ENCODE results near the gene TNFRSF4.

TNFRSF4 gene

GRCh38 chr1:1165485-1165884, 48.5 kb downstream of the TNFRSF4 start:
- H3K9ac ChIP-seq (ENCODE audit: low read depth, low read length, poor library complexity, severe bottlenecking), result no peak overlapping the region
- no peak overlapping the region for H3K4me3 ChIP-seq (ENCODE audit: low read length, poor library complexity, severe bottlenecking)

DNA sequence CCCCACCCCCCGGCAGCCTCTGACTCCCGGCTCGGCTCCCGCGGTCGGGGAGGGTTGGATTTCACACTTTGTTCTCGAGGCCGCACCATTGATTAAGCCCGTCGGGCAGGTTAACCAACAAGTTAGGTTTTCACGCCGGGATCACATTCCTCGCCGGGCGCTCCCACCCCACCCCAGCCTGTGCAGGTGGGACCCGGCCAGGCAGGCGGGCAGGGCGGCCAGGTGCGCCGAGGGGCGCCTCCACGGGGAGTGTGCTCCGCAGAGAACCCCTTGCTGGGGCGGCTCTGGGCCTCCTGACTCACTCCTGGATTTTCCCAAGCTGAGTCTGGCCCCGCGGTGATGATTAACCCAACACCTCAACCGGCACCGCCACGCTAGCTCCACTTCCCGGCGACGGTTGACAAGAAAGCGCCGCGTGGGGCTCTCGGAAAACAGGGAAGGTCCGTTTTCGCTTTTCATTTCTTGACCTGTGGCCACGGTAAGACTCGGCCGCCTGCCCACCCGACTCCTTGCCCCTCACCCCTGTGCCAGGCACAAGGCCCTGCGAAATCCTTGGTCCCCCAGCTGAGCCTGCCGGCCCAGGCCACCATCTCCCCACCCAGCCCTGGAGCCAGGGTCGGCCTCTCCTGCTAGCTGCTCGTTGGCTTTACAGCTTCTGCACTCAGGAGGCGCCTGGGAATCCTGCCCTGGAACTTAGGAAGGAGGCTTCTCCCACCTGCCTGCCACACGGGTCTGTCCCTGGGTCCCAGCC, 49.1 kb downstream of the TNFRSF4 start:
- peaks cover 4% of the 10 kb centered on the region for H3K4me1 ChIP-seq (ENCODE audit: insufficient read depth, low read length, poor library complexity, severe bottlenecking)
- no peak overlapping the region for H2AFZ ChIP-seq (ENCODE audit: low read length)
- no peak overlapping the region for H3K9ac ChIP-seq (ENCODE audit: low read depth, low read length, poor library complexity, severe bottlenecking)

More at GRCh38 chr1:1165485-1165884, 48.5 kb downstream of the TNFRSF4 start:
- H3K9me3 ChIP-seq (ENCODE audit: insufficient read depth, low read depth, low read length), result no peaks in the 10 kb centered on the region
- H2AFZ ChIP-seq (ENCODE audit: low read length), result no peak overlapping the region
- H3K9me2 ChIP-seq (replicated peaks; ENCODE audit: low read depth, low read length), result no peaks in the 10 kb centered on the region
- no peaks in the 10 kb centered on the region for H4K20me1 ChIP-seq (ENCODE audit: insufficient read depth, low read length, poor library complexity, severe bottlenecking)
- H3K4me1 ChIP-seq (ENCODE audit: insufficient read depth, low read length, poor library complexity, severe bottlenecking), result peaks cover 4% of the 10 kb centered on the region
- H3F3A ChIP-seq (ENCODE audit: low read depth), result no peaks in the 10 kb centered on the region
- no peak overlapping the region for H3K4me2 ChIP-seq (ENCODE audit: low read depth, low read length, poor library complexity, severe bottlenecking)
- H3K79me2 ChIP-seq (ENCODE audit: insufficient read depth, low read length), result no peaks in the 10 kb centered on the region
- no peaks in the 10 kb centered on the region for H3K36me3 ChIP-seq (ENCODE audit: insufficient read depth, low read length)
- TF ChIP-seq EZH2phosphoT487 (IDR thresholded peaks at IDR 0.05; ENCODE audit: borderline replicate concordance), result no peak
- TF ChIP-seq CTCF (conservative IDR thresholded peaks at IDR 0.05; ENCODE audit: low read length), result no peak
- no peaks in the 10 kb centered on the region for H3K27me3 ChIP-seq (ENCODE audit: insufficient read depth, low read length, poor library complexity, severe bottlenecking)

DNA sequence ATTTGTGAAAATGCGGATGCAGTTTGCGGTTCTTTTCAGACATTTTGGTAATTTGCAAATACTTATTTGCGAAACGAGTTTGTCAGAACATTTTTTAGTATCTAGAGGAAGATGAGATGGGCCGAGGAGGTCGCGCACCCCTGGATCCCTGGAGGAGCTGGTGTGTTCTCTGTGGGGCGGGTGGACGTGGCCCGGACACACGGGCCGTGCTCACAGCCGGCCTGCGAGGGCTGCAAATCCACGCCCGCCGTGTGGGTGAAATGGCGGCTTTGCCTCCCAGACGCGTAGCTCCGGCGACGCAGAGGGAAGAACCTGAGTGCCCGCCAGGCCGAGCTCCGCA, 49.6 kb downstream of the TNFRSF4 start:
- no peaks in the 10 kb centered on the region for H3K27me3 ChIP-seq (ENCODE audit: insufficient read depth, low read length, poor library complexity, severe bottlenecking)

More for the DNA sequence above, 49.1 kb downstream of the TNFRSF4 start:
- TF ChIP-seq EZH2phosphoT487 (IDR thresholded peaks at IDR 0.05; ENCODE audit: borderline replicate concordance) (no peak), CTCF (conservative IDR thresholded peaks at IDR 0.05; ENCODE audit: low read length) (no peak)
- no peaks in the 10 kb centered on the region for H3K27me3 ChIP-seq (ENCODE audit: insufficient read depth, low read length, poor library complexity, severe bottlenecking)
- H3K9me3 ChIP-seq (ENCODE audit: insufficient read depth, low read depth, low read length), result no peaks in the 10 kb centered on the region
- H3K36me3 ChIP-seq (ENCODE audit: insufficient read depth, low read length), result no peaks in the 10 kb centered on the region
- H3K4me2 ChIP-seq (ENCODE audit: low read depth, low read length, poor library complexity, severe bottlenecking), result no peak overlapping the region
- no peaks in the 10 kb centered on the region for H3K9me2 ChIP-seq (replicated peaks; ENCODE audit: low read depth, low read length)
- H4K20me1 ChIP-seq (ENCODE audit: insufficient read depth, low read length, poor library complexity, severe bottlenecking), result no peaks in the 10 kb centered on the region
- no peak overlapping the region for H3K4me3 ChIP-seq (ENCODE audit: low read length, poor library complexity, severe bottlenecking)
- H3K79me2 ChIP-seq (ENCODE audit: insufficient read depth, low read length), result no peaks in the 10 kb centered on the region
- no peaks in the 10 kb centered on the region for H3F3A ChIP-seq (ENCODE audit: low read depth)

More for the DNA sequence above, 49.6 kb downstream of the TNFRSF4 start:
- H3K4me3 ChIP-seq (ENCODE audit: low read length, poor library complexity, severe bottlenecking), result no peak overlapping the region
- H3K9me3 ChIP-seq (ENCODE audit: insufficient read depth, low read depth, low read length), result no peaks in the 10 kb centered on the region
- no peaks in the 10 kb centered on the region for H3K79me2 ChIP-seq (ENCODE audit: insufficient read depth, low read length)
- no peaks in the 10 kb centered on the region for H4K20me1 ChIP-seq (ENCODE audit: insufficient read depth, low read length, poor library complexity, severe bottlenecking)
- H3K4me2 ChIP-seq (ENCODE audit: low read depth, low read length, poor library complexity, severe bottlenecking), result no peak overlapping the region
- no peak overlapping the region for H3K9ac ChIP-seq (ENCODE audit: low read depth, low read length, poor library complexity, severe bottlenecking)
- H3K4me1 ChIP-seq (ENCODE audit: insufficient read depth, low read length, poor library complexity, severe bottlenecking), result peaks cover 4% of the 10 kb centered on the region
- H3K36me3 ChIP-seq (ENCODE audit: insufficient read depth, low read length), result no peaks in the 10 kb centered on the region
- no peaks in the 10 kb centered on the region for H3K9me2 ChIP-seq (replicated peaks; ENCODE audit: low read depth, low read length)
- no peak for TF ChIP-seq EZH2phosphoT487 (IDR thresholded peaks at IDR 0.05; ENCODE audit: borderline replicate concordance)
- no peak for TF ChIP-seq CTCF (conservative IDR thresholded peaks at IDR 0.05; ENCODE audit: low read length)
- no peaks in the 10 kb centered on the region for H3F3A ChIP-seq (ENCODE audit: low read depth)
- no peak overlapping the region for H2AFZ ChIP-seq (ENCODE audit: low read length)

Measured in Loucy (cell line).